Calu3 (cell line): ENCODE results near the gene CBL. TPM values are rescaled to one million over a fixed set of nuclear protein-coding genes. Genes with fewer than 3 reads are reported as not detected.

Experiments
- BruUV-seq: library from RNA; stranded (reverse); fragments of 400-500 nt; replicated peaks from 2 replicates; lab custom pipeline; 2021; lab: Mats Ljungman, UMichigan
- CTCF ChIA-PET: fragments of 300-600 bp; sonication (Branson Sonifier 250); formaldehyde crosslinking; loops from one replicate; lab custom pipeline; 2022; ENCODE audit warnings: antibody characterized with exemption; lab: Charles Lee
- DNase-seq: peaks from one replicate; pipeline ENCODE4 v3.0.0; 2022
- H3K27ac Mint-ChIP-seq: one replicate; pipeline ENCODE4 v1.8.0; 2022; ENCODE audit warnings: mixed read lengths; ENCODE audit not compliant: unreplicated experiment
- H3K27me3 Mint-ChIP-seq: one replicate; pipeline ENCODE4 v1.8.0; 2022; ENCODE audit warnings: mixed read lengths; ENCODE audit not compliant: unreplicated experiment
- H3K36me3 Mint-ChIP-seq: one replicate; pipeline ENCODE4 v1.8.0; 2022; ENCODE audit warnings: mild to moderate bottlenecking, moderate library complexity, mixed read lengths; ENCODE audit not compliant: insufficient read depth, unreplicated experiment
- H3K4me1 Mint-ChIP-seq: one replicate; pipeline ENCODE4 v1.8.0; 2022; ENCODE audit warnings: mild to moderate bottlenecking, low read depth, mixed read lengths; ENCODE audit not compliant: unreplicated experiment
- H3K4me3 Mint-ChIP-seq: one replicate; pipeline ENCODE4 v1.8.0; 2022; ENCODE audit warnings: mild to moderate bottlenecking, low read depth, moderate library complexity, mixed read lengths; ENCODE audit not compliant: unreplicated experiment
- H3K9me3 Mint-ChIP-seq: one replicate; pipeline ENCODE4 v1.8.0; 2022; ENCODE audit warnings: low read depth, mixed read lengths; ENCODE audit not compliant: unreplicated experiment
- intact Hi-C: fragments of 100-400 bp; cut with micrococcal nuclease; formaldehyde crosslinking; loops from one replicate; pipeline ENCODE4 v1.10.0; 2022; ENCODE audit not compliant: unreplicated experiment
- total RNA-seq: library from RNA; stranded (reverse); gene quantifications from 2 replicates; pipeline ENCODE4 v1.2.3, GENCODE V29; 2022
- TF ChIP-seq, protein P1 (sequence below): fragments of 200-600 bp; IDR thresholded peaks from one replicate; pipeline ENCODE4 v1.8.0; 2022; ENCODE audit warnings: antibody characterized with exemption; ENCODE audit not compliant: unreplicated experiment

CBL gene
- total RNA-seq, 1 experiment from 2014 or later: 15.9 TPM

DNA sequence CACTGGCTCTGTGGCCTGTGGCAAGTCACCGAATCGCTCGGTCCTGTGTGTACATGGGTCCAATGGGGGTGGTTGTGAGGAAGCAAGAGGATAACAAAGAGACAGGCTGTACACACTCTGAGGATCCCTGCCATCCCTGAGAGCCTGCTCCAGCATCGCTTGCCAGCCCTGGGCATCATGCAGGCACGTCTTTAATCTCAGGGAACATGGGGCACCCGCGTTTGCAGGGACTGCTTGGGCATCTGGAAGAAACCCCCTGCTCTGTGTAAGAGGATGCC is 135.8 kb downstream of the CBL start:
- no peak overlapping the region for H3K27ac Mint-ChIP-seq
- peaks cover 63% of the 10 kb centered on the region for H3K27me3 Mint-ChIP-seq
- H3K4me1 Mint-ChIP-seq: peaks cover 8% of the 10 kb centered on the region
- no peak overlapping the region for H3K4me3 Mint-ChIP-seq
- intact Hi-C loops: no loop called here
- peaks cover 10% of the 10 kb centered on the region for H3K36me3 Mint-ChIP-seq
- no peak for DNase-seq
- BruUV-seq: no TSS peak
- TF ChIP-seq, protein P1, sequence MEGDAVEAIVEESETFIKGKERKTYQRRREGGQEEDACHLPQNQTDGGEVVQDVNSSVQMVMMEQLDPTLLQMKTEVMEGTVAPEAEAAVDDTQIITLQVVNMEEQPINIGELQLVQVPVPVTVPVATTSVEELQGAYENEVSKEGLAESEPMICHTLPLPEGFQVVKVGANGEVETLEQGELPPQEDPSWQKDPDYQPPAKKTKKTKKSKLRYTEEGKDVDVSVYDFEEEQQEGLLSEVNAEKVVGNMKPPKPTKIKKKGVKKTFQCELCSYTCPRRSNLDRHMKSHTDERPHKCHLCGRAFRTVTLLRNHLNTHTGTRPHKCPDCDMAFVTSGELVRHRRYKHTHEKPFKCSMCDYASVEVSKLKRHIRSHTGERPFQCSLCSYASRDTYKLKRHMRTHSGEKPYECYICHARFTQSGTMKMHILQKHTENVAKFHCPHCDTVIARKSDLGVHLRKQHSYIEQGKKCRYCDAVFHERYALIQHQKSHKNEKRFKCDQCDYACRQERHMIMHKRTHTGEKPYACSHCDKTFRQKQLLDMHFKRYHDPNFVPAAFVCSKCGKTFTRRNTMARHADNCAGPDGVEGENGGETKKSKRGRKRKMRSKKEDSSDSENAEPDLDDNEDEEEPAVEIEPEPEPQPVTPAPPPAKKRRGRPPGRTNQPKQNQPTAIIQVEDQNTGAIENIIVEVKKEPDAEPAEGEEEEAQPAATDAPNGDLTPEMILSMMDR: no peak
- CTCF ChIA-PET: no interaction called here
- no peaks in the 10 kb centered on the region for H3K9me3 Mint-ChIP-seq

DNA sequence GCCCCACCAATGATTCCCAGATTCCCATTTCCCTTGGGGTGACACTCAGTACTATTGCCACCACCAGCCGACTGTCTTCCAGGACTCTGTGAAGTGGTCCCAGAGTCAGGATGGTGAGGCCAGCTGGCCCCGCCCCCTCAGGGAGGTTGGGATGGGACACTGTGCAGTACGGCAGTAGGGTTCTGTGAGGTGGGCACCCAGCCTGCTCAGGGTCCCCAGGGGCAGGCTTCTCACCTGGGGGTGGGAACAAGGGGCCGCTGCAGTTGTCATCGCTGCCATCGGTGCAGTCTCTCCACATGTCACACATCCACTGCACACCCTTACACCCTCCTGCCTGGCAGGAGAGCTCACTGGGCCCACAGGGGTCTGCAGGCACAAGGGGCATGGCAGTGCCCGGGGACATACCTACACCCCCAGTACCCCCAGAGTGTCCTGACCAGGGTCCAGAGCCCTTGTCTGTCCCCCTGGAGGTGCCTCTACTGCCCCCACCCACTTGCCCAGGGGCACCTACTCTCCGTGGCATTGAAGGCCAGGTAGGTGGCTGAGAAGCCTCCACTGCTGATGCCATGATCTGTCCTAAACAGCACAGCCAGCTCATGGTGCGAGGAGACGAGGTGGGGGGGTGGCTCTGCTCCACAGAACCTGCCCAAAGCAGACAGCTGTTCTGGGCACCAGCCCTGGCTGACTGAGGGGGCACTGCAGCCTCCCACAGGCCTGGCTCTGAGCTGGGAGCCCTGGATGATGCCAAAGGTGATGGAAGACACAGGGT is 136.4 kb downstream of the CBL start:
- no peak for DNase-seq
- Mint-ChIP-seq H3K4me3 (no peak overlapping the region), H3K36me3 (peaks cover 10% of the 10 kb centered on the region), H3K27ac (no peak overlapping the region), H3K27me3 (peaks cover 69% of the 10 kb centered on the region), H3K4me1 (peaks cover 8% of the 10 kb centered on the region), H3K9me3 (no peaks in the 10 kb centered on the region)
- CTCF ChIA-PET: no interaction called here
- intact Hi-C loops: no loop called here
- no TSS peak for BruUV-seq
- TF ChIP-seq, protein P1: no peak

DNA sequence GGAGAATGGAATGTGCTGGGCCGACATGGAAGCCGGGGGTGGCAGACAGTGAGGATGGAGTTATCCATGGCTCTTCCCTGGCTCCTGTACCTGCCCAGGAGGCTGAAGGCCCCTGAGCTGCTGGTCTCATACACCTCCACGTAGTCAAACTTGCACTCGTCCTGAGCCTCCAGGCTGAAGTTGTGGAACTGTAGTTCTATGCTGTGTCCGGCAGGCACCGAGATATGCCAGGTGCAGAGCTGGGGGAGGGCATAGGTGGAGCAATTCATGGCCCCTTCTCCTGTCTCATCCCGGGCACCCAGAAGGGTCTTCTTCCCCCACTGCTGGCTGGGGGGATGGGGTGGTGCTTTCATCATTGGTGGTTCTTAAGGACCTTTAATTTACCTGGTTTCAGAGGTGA is 137.6 kb downstream of the CBL start:
- peaks cover 8% of the 10 kb centered on the region for H3K36me3 Mint-ChIP-seq
- intact Hi-C loops: no loop called here
- DNase-seq: no peak
- TF ChIP-seq, protein P1: no peak
- H3K4me1 Mint-ChIP-seq: peaks cover 8% of the 10 kb centered on the region
- no peaks in the 10 kb centered on the region for H3K9me3 Mint-ChIP-seq
- no TSS peak for BruUV-seq
- CTCF ChIA-PET: interaction anchor here (0.6 kb wide), 1 partner anchor 242 kb away, joined by 3 read pairs; the partner anchor contains the start of gene DPAGT1
- H3K4me3 Mint-ChIP-seq: no peak overlapping the region
- H3K27ac Mint-ChIP-seq: no peak overlapping the region
- H3K27me3 Mint-ChIP-seq: peaks cover 74% of the 10 kb centered on the region

DNA sequence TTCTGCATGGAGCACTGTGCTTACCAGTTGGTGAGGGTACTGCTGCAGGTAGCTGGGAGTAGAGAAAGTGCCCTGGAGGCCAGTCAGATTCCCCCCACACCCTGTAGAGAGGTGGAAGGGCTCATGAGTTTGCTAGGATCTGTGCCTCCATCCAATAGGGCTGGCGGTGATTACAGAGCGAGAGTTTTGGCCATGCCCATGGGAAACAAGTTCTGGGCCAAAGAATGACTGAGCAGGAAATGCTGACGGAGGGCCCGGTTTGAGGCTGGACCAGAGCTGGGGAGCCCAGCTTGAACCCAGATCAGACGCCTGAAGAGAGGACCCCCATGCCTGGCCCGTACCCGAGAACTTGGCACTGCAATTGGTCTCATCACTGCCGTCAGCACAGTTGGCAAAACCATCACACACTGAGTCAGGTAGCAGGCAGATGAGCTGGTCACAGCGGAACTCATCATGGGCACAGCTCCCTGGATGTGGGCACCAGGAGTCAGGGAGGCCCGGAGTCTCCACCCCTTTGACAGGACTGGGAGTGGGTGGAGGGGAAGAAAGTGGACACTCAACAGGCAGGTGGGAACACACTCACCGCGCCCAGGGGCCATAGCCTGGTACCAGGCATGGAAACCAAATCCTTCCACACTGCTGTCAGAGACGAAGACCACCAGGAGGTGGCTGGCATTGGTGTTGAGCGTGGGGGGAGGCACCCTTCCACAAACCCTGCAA is 138.3 kb downstream of the CBL start:
- intact Hi-C loops: no loop called here
- Mint-ChIP-seq H3K36me3 (peaks cover 4% of the 10 kb centered on the region), H3K4me3 (no peak overlapping the region), H3K27me3 (peaks cover 74% of the 10 kb centered on the region), H3K4me1 (peaks cover 8% of the 10 kb centered on the region), H3K9me3 (no peaks in the 10 kb centered on the region), H3K27ac (no peak overlapping the region)
- TF ChIP-seq, protein P1: no peak
- no peak for DNase-seq
- no TSS peak for BruUV-seq
- CTCF ChIA-PET: no interaction called here
